SK-N-SH (cell line): ENCODE measurements around the gene LINC00237. TPM values are rescaled to one million over a fixed set of nuclear protein-coding genes. Genes with fewer than 3 reads are reported as not detected.

Experiments used
- CTCF ChIA-PET: fragments of 300-600, 350-600 bp; formaldehyde crosslinking; extraction: SDS; loops from one replicate; lab custom pipeline; 2021; lab: Yijun Ruan, JAX
- POLR2A ChIA-PET: fragments of 350-600 bp; sonication (Branson Sonifier 250); formaldehyde crosslinking; extraction: SDS; loops from one replicate; lab custom pipeline; 2020; ENCODE audit warnings: antibody characterized with exemption, inconsistent platforms; lab: Yijun Ruan, JAX
- DNase-seq: peaks from one replicate; pipeline ENCODE4 v3.0.0; 2012
- H2AFZ ChIP-seq: fragments of 200-600 bp; sonication (generic); 2 replicates; pipeline ENCODE4 v1.8.1; 2016; ENCODE audit warnings: antibody characterized with exemption, mild to moderate bottlenecking, low read depth
- H3F3A ChIP-seq: fragments of 200-600 bp; sonication (generic); replicated peaks from 2 replicates; pipeline ENCODE3; 2016; ENCODE audit warnings: antibody characterized with exemption, mild to moderate bottlenecking; ENCODE audit not compliant: insufficient read depth
- H3K27ac ChIP-seq, 2 experiments: fragments of 200-500 bp in 1 of 2; fragments of 200-600 bp in 1 of 2; sonication (Bioruptor generic) in 1 of 2; sonication (generic), shearing (Covaris generic) in 1 of 2; 2 replicates each; pipeline versions ENCODE4 v1.5.1 to v1.6.1; 2014 to 2016; ENCODE audit warnings: low read depth in 2 of 2, inconsistent platforms in 1 of 2, low read length in 1 of 2, mild to moderate bottlenecking in 1 of 2, mixed read lengths in 1 of 2
- H3K27me3 ChIP-seq: fragments of 200-600 bp; sonication (generic), shearing (Covaris generic); 2 replicates; pipeline ENCODE4 v1.6.1; 2016; ENCODE audit warnings: mixed run types; ENCODE audit not compliant: insufficient read depth
- H3K36me3 ChIP-seq, 2 experiments: fragments of 200-500 bp in 1 of 2; fragments of 200-600 bp in 1 of 2; sonication (Bioruptor generic) in 1 of 2; sonication (generic) in 1 of 2; replicated peaks in 1 of 2; 2 replicates each; pipeline versions ENCODE3 to v1.5.1; 2014 to 2016; ENCODE audit warnings: low read length in 1 of 2, mild to moderate bottlenecking in 1 of 2; ENCODE audit not compliant: insufficient read depth in 2 of 2, control insufficient read depth in 1 of 2
- H3K4me1 ChIP-seq, 2 experiments: fragments of 200-500 bp in 1 of 2; fragments of 200-600 bp in 1 of 2; sonication (Bioruptor generic) in 1 of 2; sonication (generic), shearing (Covaris generic) in 1 of 2; 2 replicates each; pipeline versions ENCODE4 v1.5.1 to v1.6.1; 2014 to 2016; ENCODE audit warnings: low read depth in 1 of 2, low read length in 1 of 2, mixed run types in 1 of 2; ENCODE audit not compliant: insufficient read depth in 2 of 2, control insufficient read depth in 1 of 2
- H3K4me2 ChIP-seq: fragments of 200-600 bp; sonication (generic), shearing (Covaris generic); 2 replicates; pipeline ENCODE4 v1.6.1; 2017; ENCODE audit warnings: mixed run types
- H3K4me3 ChIP-seq, 2 experiments: fragments of 200-500 bp in 1 of 2; fragments of 200-600 bp in 1 of 2; sonication (Bioruptor generic) in 1 of 2; sonication (generic), shearing (Covaris generic) in 1 of 2; 2 replicates each; pipeline versions ENCODE4 v1.5.1 to v1.8.1; 2014 to 2016; ENCODE audit warnings: low read depth in 2 of 2, inconsistent platforms in 1 of 2, low read length in 1 of 2, mild to moderate bottlenecking in 1 of 2, mixed read lengths in 1 of 2, moderate library complexity in 1 of 2
- H3K79me2 ChIP-seq: fragments of 200-600 bp; sonication (generic); 2 replicates; pipeline ENCODE4 v1.8.1; 2017; ENCODE audit warnings: mild to moderate bottlenecking; ENCODE audit not compliant: insufficient read depth
- H3K9ac ChIP-seq: fragments of 200-600 bp; sonication (generic); 2 replicates; pipeline ENCODE4 v1.6.1; 2017; ENCODE audit warnings: mixed run types
- H3K9me2 ChIP-seq: fragments of 200-600 bp; sonication (generic); 2 replicates; pipeline ENCODE4 v1.6.1; 2017; ENCODE audit warnings: mixed run types
- H3K9me3 ChIP-seq: fragments of 200-600 bp; sonication (generic); 2 replicates; pipeline ENCODE4 v1.6.1; 2017; ENCODE audit warnings: mixed run types, mild to moderate bottlenecking, moderate library complexity
- H4K20me1 ChIP-seq: fragments of 200-600 bp; sonication (generic); 2 replicates; pipeline ENCODE4 v1.6.1; 2017; ENCODE audit warnings: mild to moderate bottlenecking, mixed run types; ENCODE audit not compliant: insufficient read depth
- CTCF ChIP-seq: fragments of 200-600 bp; sonication (generic); IDR thresholded peaks from 2 replicates; pipeline ENCODE4 v1.6.1; 2017; ENCODE audit warnings: antibody characterized with exemption, mild to moderate bottlenecking, moderate library complexity
- ELF1 ChIP-seq: IDR thresholded peaks from 2 replicates; pipeline ENCODE4 v1.4.0; 2012
- EP300 ChIP-seq, 2 experiments: IDR thresholded peaks; 2 replicates each; pipeline versions ENCODE4 v1.4.0 to v1.6.1; 2012; ENCODE audit warnings: borderline replicate concordance in 1 of 2, low read depth in 1 of 2, low read length in 1 of 2
- FOSL2 ChIP-seq: IDR thresholded peaks from 2 replicates; pipeline ENCODE4 v1.4.0; 2012; ENCODE audit warnings: low read depth, mild to moderate bottlenecking, moderate library complexity, borderline replicate concordance
- FOXM1 ChIP-seq: IDR thresholded peaks from 2 replicates; pipeline ENCODE4 v1.4.0; 2012; ENCODE audit warnings: low read depth, mild to moderate bottlenecking
- GABPA ChIP-seq: IDR thresholded peaks from 2 replicates; pipeline ENCODE4 v1.4.0; 2012; ENCODE audit warnings: low read depth, mild to moderate bottlenecking
- GATA2 ChIP-seq: sonication (generic); formaldehyde crosslinking; IDR thresholded peaks from 2 replicates; pipeline ENCODE4 v1.5.0; 2020; ENCODE audit warnings: mild to moderate bottlenecking, missing genetic modification reagents
- JUND ChIP-seq: IDR thresholded peaks from 2 replicates; pipeline ENCODE4 v1.4.0; 2012
- MEF2A ChIP-seq: IDR thresholded peaks from 2 replicates; pipeline ENCODE4 v1.4.0; 2012; ENCODE audit warnings: low read depth, borderline replicate concordance
- NFIC ChIP-seq: IDR thresholded peaks from 2 replicates; pipeline ENCODE4 v1.4.0; 2012; ENCODE audit warnings: borderline replicate concordance
- NRF1 ChIP-seq: IDR thresholded peaks from 2 replicates; pipeline ENCODE4 v1.6.1; 2012; ENCODE audit warnings: low read depth, mild to moderate bottlenecking, low read length
- POLR2AphosphoS5 ChIP-seq: IDR thresholded peaks from 2 replicates; pipeline ENCODE4 v1.6.1; 2012; ENCODE audit warnings: low read depth, low read length
- RAD21 ChIP-seq: IDR thresholded peaks from 2 replicates; pipeline ENCODE4 v1.6.1; 2012; ENCODE audit warnings: mild to moderate bottlenecking, low read length
- RCOR1 ChIP-seq: fragments of 150-350 bp; IDR thresholded peaks from 2 replicates; pipeline ENCODE4 v1.6.1; 2017; ENCODE audit warnings: antibody characterized with exemption, low read length
- RFX5 ChIP-seq: IDR thresholded peaks from 2 replicates; pipeline ENCODE4 v1.6.1; 2012; ENCODE audit warnings: mild to moderate bottlenecking, improper control_type of control experiment, low read length
- SIN3A ChIP-seq: IDR thresholded peaks from 2 replicates; pipeline ENCODE4 v1.6.1; 2012; ENCODE audit warnings: low read depth, mild to moderate bottlenecking, low read length, moderate library complexity, borderline replicate concordance
- TCF12 ChIP-seq: IDR thresholded peaks from 2 replicates; pipeline ENCODE4 v1.4.0; 2012
- WGBS: methylation state at CpG from one replicate; pipeline ENCODE4 v1.1.6; 2017; ENCODE audit warnings: low lambda C conversion rate; 5-methylcytosine and 5-hydroxymethylcytosine counted together
- polyA plus RNA-seq, 3 experiments: library from polyadenylated mRNA; depleted of rRNA; stranded (reverse); fragments of >200 nt; gene quantifications; 2 replicates each; pipeline ENCODE4 v1.2.3, GENCODE V29; 2012
- TF ChIP-seq, protein P1 (sequence below): fragments of 150-350 bp; IDR thresholded peaks from 2 replicates; pipeline ENCODE4 v1.6.1; 2016; ENCODE audit warnings: mild to moderate bottlenecking, low read depth, low read length
- TF ChIP-seq, protein P2 (sequence below): IDR thresholded peaks from 2 replicates; pipeline ENCODE4 v1.4.0; 2012; ENCODE audit warnings: low read depth, borderline replicate concordance
- TF ChIP-seq, protein P3 (sequence below): IDR thresholded peaks from 2 replicates; pipeline ENCODE4; 2012

Gene LINC00237
- polyA plus RNA-seq, 1 of the 3 experiments (the other 2 are of a cell fraction) = not detected

DNA sequence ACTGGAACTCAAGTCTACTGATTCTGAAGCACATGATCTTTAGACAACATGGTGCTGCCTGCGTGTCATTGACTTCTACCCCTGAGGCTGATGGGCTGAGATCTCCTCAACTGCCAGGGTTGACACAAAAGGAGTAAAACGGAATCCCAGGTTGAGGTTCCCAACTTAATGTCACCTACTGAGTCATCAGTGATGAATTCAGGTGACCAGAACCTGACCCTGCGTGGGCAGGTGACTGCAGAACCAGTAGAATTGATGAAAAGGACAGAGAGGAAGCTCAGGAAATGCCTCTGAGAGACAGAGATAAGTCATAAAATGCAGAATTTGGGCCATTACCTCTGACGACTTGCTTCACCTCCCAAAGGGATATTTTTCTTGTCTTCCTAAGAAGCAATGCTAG is 12.0 kb upstream of the LINC00237 start:
- CTCF ChIA-PET = no interaction called here

More for the DNA sequence above, 12.0 kb upstream of the LINC00237 start:
- Histone ChIP-seq H3K27me3 (peaks cover 15% of the 10 kb centered on the region), H3K9me3 (no peaks in the 10 kb centered on the region), H3K4me2 (no peak overlapping the region), H3K36me3 (no peaks in the 10 kb centered on the region), H3K9me2 (no peaks in the 10 kb centered on the region), H4K20me1 (no peaks in the 10 kb centered on the region), H3K27ac (no peak overlapping the region), H2AFZ (no peak overlapping the region), H3F3A (no peaks in the 10 kb centered on the region), H3K4me1 (no peaks in the 10 kb centered on the region), H3K9ac (no peak overlapping the region), H3K79me2 (no peaks in the 10 kb centered on the region), H3K4me3 (no peak overlapping the region)
- no peak for TF ChIP-seq RCOR1
- TF ChIP-seq GABPA = no peak
- no peak for TF ChIP-seq ELF1
- TF ChIP-seq, protein P1, sequence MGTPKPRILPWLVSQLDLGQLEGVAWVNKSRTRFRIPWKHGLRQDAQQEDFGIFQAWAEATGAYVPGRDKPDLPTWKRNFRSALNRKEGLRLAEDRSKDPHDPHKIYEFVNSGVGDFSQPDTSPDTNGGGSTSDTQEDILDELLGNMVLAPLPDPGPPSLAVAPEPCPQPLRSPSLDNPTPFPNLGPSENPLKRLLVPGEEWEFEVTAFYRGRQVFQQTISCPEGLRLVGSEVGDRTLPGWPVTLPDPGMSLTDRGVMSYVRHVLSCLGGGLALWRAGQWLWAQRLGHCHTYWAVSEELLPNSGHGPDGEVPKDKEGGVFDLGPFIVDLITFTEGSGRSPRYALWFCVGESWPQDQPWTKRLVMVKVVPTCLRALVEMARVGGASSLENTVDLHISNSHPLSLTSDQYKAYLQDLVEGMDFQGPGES = no peak
- no peak for TF ChIP-seq RFX5
- TF ChIP-seq JUND = no peak
- no peak for TF ChIP-seq POLR2AphosphoS5
- TF ChIP-seq, protein P2, sequence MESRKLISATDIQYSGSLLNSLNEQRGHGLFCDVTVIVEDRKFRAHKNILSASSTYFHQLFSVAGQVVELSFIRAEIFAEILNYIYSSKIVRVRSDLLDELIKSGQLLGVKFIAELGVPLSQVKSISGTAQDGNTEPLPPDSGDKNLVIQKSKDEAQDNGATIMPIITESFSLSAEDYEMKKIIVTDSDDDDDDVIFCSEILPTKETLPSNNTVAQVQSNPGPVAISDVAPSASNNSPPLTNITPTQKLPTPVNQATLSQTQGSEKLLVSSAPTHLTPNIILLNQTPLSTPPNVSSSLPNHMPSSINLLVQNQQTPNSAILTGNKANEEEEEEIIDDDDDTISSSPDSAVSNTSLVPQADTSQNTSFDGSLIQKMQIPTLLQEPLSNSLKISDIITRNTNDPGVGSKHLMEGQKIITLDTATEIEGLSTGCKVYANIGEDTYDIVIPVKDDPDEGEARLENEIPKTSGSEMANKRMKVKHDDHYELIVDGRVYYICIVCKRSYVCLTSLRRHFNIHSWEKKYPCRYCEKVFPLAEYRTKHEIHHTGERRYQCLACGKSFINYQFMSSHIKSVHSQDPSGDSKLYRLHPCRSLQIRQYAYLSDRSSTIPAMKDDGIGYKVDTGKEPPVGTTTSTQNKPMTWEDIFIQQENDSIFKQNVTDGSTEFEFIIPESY = no peak
- TF ChIP-seq MEF2A = no peak
- no peak for TF ChIP-seq TCF12
- TF ChIP-seq, protein P3, sequence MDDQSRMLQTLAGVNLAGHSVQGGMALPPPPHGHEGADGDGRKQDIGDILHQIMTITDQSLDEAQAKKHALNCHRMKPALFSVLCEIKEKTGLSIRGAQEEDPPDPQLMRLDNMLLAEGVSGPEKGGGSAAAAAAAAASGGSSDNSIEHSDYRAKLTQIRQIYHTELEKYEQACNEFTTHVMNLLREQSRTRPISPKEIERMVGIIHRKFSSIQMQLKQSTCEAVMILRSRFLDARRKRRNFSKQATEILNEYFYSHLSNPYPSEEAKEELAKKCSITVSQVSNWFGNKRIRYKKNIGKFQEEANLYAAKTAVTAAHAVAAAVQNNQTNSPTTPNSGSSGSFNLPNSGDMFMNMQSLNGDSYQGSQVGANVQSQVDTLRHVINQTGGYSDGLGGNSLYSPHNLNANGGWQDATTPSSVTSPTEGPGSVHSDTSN = no peak
- no peak for TF ChIP-seq SIN3A
- TF ChIP-seq FOXM1 = no peak
- no peak for TF ChIP-seq RAD21
- no peak for TF ChIP-seq NRF1
- no peak for TF ChIP-seq CTCF
- TF ChIP-seq GATA2 = no peak
- TF ChIP-seq NFIC = no peak
- no peak for TF ChIP-seq EP300 (IDR thresholded peaks at IDR 0.05; ENCODE audit: borderline replicate concordance in 1 of 2, low read depth in 1 of 2, low read length in 1 of 2)
- no peak for TF ChIP-seq FOSL2
- DNase-seq = no peak
- 13% methylated on average over 4 of the region's 4 CpGs for WGBS
- POLR2A ChIA-PET = no interaction called here
